ENCODE results near the gene LCN1.
"Not testable (repeated sequence)": the region's sequence is repeated elsewhere in the genome, so short reads cannot be mapped to it uniquely, and the experiment has no call there.

The LCN1 gene

GRCh38 chr9:135524130-135524861 is 3.1 kb downstream of the LCN1 start:
- no peak for DNase-seq

- DNase-seq = no peak
These were observed 4.2 kb downstream of the LCN1 start for GRCh38 chr9:135525241-135526088.

GRCh38 chr9:135526089-135526729 is 5.0 kb downstream of the LCN1 start:
- no peak for DNase-seq

- no peak for DNase-seq
These were observed 5.7 kb downstream of the LCN1 start for GRCh38 chr9:135526730-135527571.

GRCh38 chr9:135528842-135529435 is 7.7 kb downstream of the LCN1 start:
- DNase-seq = not testable (repeated sequence)

GRCh38 chr9:135530146-135530545 is 8.9 kb downstream of the LCN1 start:
- no peak for DNase-seq

GRCh38 chr9:135531096-135531495 is 9.9 kb downstream of the LCN1 start:
- no peak for DNase-seq

- DNase-seq = no peak
These were observed 11.9 kb downstream of the LCN1 start for GRCh38 chr9:135533113-135533512.

GRCh38 chr9:135533674-135534073 is 12.4 kb downstream of the LCN1 start:
- no peak for DNase-seq

- not testable (repeated sequence) for DNase-seq
These were observed 13.0 kb downstream of the LCN1 start for GRCh38 chr9:135534192-135534711.

GRCh38 chr9:135534826-135535225 is 13.6 kb downstream of the LCN1 start:
- DNase-seq = not testable (repeated sequence)

- DNase-seq = not testable (repeated sequence)
These were observed 14.4 kb downstream of the LCN1 start for GRCh38 chr9:135535631-135536030.

DNA sequence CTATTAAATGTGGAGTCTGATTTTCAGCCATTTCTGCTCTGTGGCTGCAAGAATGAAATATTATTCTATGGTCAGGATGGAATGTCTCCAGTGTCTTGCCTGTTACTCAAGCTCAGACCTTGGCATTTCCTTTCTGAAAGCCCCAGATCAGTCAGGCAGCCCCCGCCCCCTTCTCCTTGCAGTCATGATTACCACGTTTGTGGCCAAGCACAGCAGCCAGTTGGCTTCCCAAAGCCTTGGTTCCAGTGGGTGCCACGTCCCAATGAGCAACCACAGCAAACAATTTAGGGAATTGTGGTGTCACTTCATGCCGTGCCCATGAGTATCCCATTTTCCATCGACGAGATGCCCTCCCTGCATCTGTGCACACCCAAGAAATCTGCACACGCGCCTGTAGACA is 15.0 kb downstream of the LCN1 start:
- no peak for DNase-seq

DNA sequence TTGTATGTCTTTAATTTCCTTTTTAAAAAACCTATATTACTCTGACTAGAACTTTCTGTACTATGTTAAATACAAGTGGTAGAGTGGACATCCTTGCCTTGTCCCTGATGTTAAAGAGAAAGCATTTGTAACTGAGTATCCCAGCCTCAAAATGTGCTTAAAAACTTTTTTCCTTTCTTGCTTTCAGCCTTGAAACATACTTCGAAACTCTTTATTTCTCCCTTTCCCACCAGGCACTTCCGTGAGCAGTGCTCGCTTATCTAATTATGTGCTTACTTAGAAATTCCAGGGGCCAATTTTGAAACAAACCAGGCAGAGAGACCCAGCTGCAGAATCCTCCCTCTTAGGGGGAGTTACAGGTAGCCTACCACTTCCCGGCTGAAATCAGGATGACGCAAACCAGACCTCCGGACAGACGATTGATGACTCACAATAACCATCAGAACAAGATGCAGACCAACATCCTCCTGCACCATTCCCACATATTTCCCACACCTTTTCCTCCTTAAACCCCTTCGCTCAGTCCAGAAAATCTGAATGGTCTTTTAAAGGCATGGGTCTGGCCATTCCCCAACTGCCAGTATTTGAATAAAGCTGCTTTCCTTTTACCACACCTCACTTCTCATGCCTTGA is 22.1 kb downstream of the LCN1 start:
- DNase-seq = not testable (repeated sequence)

- DNase-seq = no peak
These were observed 23.9 kb downstream of the LCN1 start for GRCh38 chr9:135544981-135545635.

GRCh38 chr9:135545646-135546176 is 24.5 kb downstream of the LCN1 start, which contains the start of gene OBP2A:
Gene OBP2A, plus strand, starts transcription at chr9:135546126. Its CDS starts 55 bp downstream, at chr9:135546181.
- DNase-seq = not testable (repeated sequence)

DNA sequence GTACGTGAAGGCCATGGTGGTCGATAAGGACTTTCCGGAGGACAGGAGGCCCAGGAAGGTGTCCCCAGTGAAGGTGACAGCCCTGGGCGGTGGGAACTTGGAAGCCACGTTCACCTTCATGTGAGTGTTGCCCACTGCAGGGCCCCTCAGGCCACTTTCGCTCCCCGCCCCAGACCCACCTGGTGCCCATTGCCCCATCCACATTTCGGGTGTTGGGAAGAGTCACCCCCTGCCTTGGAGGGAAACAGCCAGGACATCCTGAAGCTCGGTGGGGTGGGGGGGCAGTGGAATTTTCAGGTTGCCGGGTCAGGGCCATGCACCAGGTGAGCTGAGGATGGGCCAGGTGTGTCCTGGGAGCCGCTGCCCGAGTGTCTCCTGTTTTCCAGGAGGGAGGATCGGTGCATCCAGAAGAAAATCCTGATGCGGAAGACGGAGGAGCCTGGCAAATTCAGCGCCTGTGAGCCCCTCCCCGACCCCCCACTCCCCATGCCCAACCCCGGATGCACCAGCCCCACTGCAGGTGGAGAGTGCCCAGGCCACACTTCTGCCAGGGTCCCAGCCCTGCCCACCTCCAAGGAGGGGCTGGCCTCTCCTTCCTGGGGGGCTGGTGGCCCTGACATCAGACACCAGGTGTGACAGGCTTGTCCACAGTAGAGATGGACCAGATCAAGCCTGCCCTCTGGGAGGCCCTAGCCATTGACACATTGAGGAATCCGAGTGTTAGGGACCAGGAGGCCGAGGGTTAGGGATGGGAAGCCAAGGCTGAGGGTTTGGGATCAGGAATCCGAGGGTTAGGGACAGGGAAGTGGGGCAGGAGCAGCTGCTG is 25.8 kb downstream of the LCN1 start:
- not testable (repeated sequence) for DNase-seq

DNA sequence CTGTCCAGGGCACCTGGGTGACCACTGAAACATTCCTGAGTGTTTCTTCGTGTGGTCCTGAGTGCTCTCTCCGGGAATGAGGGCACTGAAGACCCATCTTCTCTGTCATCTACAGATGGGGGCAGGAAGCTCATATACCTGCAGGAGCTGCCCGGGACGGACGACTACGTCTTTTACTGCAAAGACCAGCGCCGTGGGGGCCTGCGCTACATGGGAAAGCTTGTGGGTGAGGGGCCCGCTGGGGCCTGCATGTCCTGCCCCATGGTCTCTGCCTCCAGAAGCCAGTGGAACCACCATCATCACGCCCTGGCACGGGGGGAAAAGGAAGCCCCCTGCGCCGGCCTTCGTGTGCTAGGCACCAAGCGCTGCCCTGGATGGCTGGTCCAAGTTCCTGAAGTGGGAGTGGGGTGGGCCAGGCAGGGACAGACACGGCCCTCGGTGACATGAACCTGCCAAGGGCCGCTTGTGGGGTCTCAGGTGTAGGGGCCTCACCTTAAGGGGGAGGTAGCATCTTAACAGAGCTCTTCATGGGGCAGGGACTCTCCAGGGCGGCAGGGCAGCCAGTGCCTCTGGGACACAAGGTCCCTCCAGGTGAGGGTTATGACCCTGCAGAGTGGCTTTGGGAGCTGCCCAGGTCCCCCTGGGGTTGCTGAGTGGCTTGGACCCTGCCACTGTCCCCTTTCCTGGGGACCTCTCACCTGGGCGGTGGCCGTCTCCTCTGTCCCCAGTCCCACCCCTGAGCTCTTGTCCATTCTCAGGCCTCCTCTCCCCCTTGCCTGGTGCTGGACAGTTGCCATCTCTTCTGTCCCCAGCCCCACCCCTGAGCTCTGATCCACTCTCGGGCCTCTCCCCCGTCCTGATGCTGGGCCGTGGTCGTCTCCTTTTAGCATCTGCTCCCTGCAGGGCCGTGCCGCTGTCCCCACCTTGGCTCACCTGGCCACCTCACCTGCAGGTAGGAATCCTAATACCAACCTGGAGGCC is 26.8 kb downstream of the LCN1 start:
- DNase-seq = no peak
